Ovary (tissue), 9 donors: ENCODE results near the gene CTNNBL1. TPM values are rescaled to one million over a fixed set of nuclear protein-coding genes. Genes with fewer than 3 reads are reported as not detected.

ENCODE experiments used
- DNase-seq, 5 donors: peaks; one replicate each; pipeline ENCODE4 v3.0.0-alpha.2; 2019 to 2020
- H3K27ac ChIP-seq, 2 donors: fragments of 200-600 bp; one replicate each; pipeline versions ENCODE4 v1.5.1 to v1.8.0; 2019 to 2022
- H3K27me3 ChIP-seq: fragments of 200-600 bp; one replicate; pipeline ENCODE4 v1.8.0; 2022
- H3K36me3 ChIP-seq: fragments of 200-600 bp; sonication (generic); one replicate; pipeline ENCODE4 v1.5.1; 2019
- H3K4me1 ChIP-seq: one replicate; pipeline ENCODE4 v1.8.1; 2013; ENCODE audit warnings: mild to moderate bottlenecking, moderate library complexity; ENCODE audit not compliant: insufficient read depth
- H3K4me3 ChIP-seq: fragments of 200-600 bp; sonication (generic); one replicate; pipeline ENCODE4 v1.5.1; 2017
- H3K9me3 ChIP-seq, 2 donors: fragments of 200-600 bp in 1 of 2; sonication (generic) in 1 of 2; one replicate each; pipeline versions ENCODE4 v1.5.1 to v1.8.1; 2013 to 2019; ENCODE audit warnings: mild to moderate bottlenecking in 1 of 2, moderate library complexity in 1 of 2
- EP300 ChIP-seq: sonication (generic); formaldehyde crosslinking; IDR thresholded peaks from one replicate; pipeline ENCODE4 v1.6.1; 2017; ENCODE audit warnings: antibody characterized with exemption
- POLR2A ChIP-seq: fragments of 450-650 bp; IDR thresholded peaks from one replicate; pipeline ENCODE4 v1.6.1; 2017; ENCODE audit warnings: antibody characterized with exemption, mild to moderate bottlenecking, moderate library complexity
- WGBS, 3 donors: extraction: QIAGEN DNeasy Blood & Tissue Kit in 1 of 3; methylation state at CpG; one replicate each; pipeline versions ENCODE4 v1.1.5 to v1.1.7; 2013 to 2017; 5-methylcytosine and 5-hydroxymethylcytosine counted together
- intact Hi-C, 4 donors: fragments of 100-400 bp; cut with DNase I; formaldehyde crosslinking; loops; one replicate each; pipeline versions ENCODE4 v1.11.0 to v1.15.1; 2022 to 2023
- polyA plus RNA-seq, 2 donors: library from polyadenylated mRNA; stranded (reverse); fragments of 200-250 nt in 1 of 2; fragments of 350-450 nt in 1 of 2; fragmentation: Illumina TruSeq in 1 of 2; extraction: RNeasy Lipid Tissue Mini Kit (QIAGEN cat#74804) in 1 of 2; gene quantifications; one replicate each; pipeline ENCODE4 v1.2.3, GENCODE V29; 2013 to 2014
- total RNA-seq, 7 donors: library from RNA; depleted of rRNA in 2 of 7; stranded (reverse); fragments of >200 nt in 2 of 7; fragmentation: NEBNext Ultra II Directional in 3 of 7; extraction: Animal tissue kit (Norgen Biotek cat#: 25700) in 3 of 7; gene quantifications; one replicate each; pipeline versions ENCODE4 v1.1.0 to v1.2.4, GENCODE V29; 2016 to 2023
- TF ChIP-seq, protein P1 (sequence below), 3 donors: fragments of 450-650 bp in 2 of 3; fragments of 200-600 bp in 1 of 3; IDR thresholded peaks; one replicate each; pipeline versions ENCODE4 v1.5.1 to v1.8.0; 2016 to 2022; ENCODE audit warnings: antibody characterized with exemption in 3 of 3, mild to moderate bottlenecking in 1 of 3
- donor health status: DM: no; HTN: no; CAD: no; lungs with moderate emphysema.
- donor health status: DM: no; HTN: no; CAD: no.
- donor health status: Bipolar disorder and iron deficiency.
- donor health status: DM: yes; HTN: yes; CAD: no.
- donor health status: DM: no; HTN: no; CAD: no.
- donor health status: DM: yes; HTN: yes; CAD: no.

The CTNNBL1 gene
- total and polyA plus RNA-seq, 9 donors: 17.3 to 58.7 (median 42.3) TPM

DNA sequence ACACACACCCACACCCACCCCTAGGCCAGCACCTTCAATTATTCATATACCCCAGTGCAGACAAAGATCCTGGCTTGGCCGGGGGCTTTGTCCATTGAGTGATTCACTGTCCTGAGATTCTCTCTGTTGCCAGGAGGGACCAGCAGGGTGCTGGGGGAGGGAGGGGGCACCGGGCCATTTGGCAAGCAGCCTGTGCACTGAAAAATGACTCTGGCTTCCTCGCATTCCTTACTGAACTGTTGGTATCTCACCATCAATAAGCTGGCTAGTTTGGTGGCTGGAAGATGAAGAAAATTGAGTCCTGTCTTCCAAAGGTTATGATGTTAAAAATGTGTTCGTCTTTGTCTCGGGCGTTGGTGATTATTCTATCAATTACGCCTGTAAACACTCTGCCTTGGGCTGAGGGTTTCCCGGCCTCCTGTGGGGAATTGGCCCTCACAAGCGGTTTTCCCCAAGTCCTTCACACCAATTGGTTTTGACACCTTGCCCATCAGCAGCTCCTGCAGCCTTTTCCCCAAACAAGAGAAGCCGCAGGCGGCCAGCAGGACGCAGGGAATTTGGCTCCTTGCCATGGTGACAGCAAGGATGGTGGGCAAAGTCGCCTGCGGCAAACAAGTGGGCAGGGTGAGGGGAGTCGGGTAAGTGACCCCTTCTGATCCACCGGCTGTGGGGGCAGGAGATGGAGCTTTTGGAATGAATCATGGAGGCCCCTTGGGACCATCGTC is 214.0 kb downstream of the CTNNBL1 start:
- no peaks in the 10 kb centered on the region for H3K36me3 ChIP-seq
- DNase-seq: no peak
- intact Hi-C loops: no loop called here
- no peak overlapping the region for H3K4me3 ChIP-seq
- H3K9me3 ChIP-seq: no peaks in the 10 kb centered on the region
- peaks cover 3% of the 10 kb centered on the region for H3K4me1 ChIP-seq
- H3K27me3 ChIP-seq: no peaks in the 10 kb centered on the region
- no peak for TF ChIP-seq POLR2A
- TF ChIP-seq, protein P1, sequence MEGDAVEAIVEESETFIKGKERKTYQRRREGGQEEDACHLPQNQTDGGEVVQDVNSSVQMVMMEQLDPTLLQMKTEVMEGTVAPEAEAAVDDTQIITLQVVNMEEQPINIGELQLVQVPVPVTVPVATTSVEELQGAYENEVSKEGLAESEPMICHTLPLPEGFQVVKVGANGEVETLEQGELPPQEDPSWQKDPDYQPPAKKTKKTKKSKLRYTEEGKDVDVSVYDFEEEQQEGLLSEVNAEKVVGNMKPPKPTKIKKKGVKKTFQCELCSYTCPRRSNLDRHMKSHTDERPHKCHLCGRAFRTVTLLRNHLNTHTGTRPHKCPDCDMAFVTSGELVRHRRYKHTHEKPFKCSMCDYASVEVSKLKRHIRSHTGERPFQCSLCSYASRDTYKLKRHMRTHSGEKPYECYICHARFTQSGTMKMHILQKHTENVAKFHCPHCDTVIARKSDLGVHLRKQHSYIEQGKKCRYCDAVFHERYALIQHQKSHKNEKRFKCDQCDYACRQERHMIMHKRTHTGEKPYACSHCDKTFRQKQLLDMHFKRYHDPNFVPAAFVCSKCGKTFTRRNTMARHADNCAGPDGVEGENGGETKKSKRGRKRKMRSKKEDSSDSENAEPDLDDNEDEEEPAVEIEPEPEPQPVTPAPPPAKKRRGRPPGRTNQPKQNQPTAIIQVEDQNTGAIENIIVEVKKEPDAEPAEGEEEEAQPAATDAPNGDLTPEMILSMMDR (IDR thresholded peaks at IDR 0.05): no peak
- H3K27ac ChIP-seq: no peak overlapping the region
- WGBS, 3 donors: 20 to 31% (median 24%) methylated on average over 17 of the region's 17 CpGs

DNA sequence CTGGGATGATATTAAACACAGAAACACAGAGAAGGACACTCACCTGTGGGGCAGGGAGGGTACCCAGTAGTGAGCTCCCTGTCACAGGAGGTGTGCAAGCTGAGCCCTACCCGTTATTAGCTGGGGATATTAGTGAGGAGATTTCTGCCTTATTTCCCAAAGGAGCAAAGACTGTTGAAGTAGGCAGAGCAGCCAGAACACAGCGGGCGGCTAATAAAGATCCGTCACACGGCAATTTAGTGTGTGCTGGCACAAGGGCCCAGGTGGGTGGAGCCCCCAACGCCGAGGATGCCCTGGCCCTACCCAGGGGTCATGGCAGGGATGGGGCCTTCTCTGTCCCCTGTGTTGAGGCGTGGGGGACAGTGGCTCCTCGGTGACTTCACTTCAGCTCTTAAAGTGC is 217.4 kb downstream of the CTNNBL1 start:
- Histone ChIP-seq H3K27ac (no peak overlapping the region), H3K4me1 (no peaks in the 10 kb centered on the region), H3K36me3 (no peaks in the 10 kb centered on the region), H3K9me3 (no peaks in the 10 kb centered on the region), H3K4me3 (no peak overlapping the region), H3K27me3 (no peaks in the 10 kb centered on the region)
- TF ChIP-seq POLR2A: no peak
- TF ChIP-seq, protein P1 (IDR thresholded peaks at IDR 0.05): no peak
- TF ChIP-seq EP300: no peak
- WGBS, 3 donors: 23 to 26% (median 24%) methylated on average over 9 of the region's 9 CpGs
- intact Hi-C loops: no loop called here
- no peak for DNase-seq

DNA sequence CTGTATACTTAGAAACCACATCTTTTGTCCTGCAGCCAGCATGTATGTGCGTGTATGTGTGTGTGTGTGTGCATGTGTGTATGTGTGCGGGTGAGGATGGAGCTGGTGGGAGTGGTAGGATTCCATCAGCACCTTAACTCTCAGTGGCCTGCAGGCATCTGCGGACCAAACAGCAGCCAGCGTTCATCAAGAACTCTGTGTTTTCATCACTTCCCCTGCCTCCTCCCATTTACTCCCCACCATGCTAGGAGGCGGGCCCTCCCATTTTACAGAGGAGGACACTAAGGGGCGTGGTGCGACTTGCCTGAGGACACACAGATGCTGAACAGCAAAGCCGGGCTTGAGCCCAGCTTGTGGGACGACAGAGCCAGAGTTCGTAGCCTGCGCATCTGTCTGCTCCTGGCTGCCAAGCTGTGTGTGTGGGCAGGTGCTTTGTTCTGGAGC is 218.0 kb downstream of the CTNNBL1 start:
- no peaks in the 10 kb centered on the region for H3K36me3 ChIP-seq
- H3K27ac ChIP-seq: no peak overlapping the region
- no peaks in the 10 kb centered on the region for H3K4me1 ChIP-seq
- TF ChIP-seq POLR2A (no peak), EP300 (no peak)
- TF ChIP-seq, protein P1 (IDR thresholded peaks at IDR 0.05): no peak
- H3K4me3 ChIP-seq: no peak overlapping the region
- H3K9me3 ChIP-seq: no peaks in the 10 kb centered on the region
- intact Hi-C loops: no loop called here
- WGBS, 3 donors: 0 to 4% (median 1%) methylated on average over 11 of the region's 11 CpGs
- DNase-seq: peak in 1 of 5 donors; percentile 43
- no peaks in the 10 kb centered on the region for H3K27me3 ChIP-seq

DNA sequence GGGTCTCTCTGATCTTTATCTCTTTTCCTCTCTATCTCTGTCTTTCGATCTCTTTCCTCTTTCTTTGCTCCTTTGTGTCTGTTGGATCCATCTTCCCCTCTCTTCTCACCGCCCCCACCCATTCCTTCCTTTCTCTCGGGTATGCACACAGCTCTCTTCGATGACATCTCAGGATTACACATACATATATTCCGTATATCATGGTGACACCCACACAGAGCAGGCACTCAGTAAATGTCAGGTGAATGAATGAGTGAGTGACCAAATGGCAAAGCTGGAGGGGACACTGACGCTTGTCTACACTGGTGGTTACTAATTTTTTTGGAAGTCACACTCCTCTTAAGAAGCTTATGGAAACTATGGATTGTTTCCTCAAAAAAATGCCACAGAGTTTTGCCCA is 219.0 kb downstream of the CTNNBL1 start:
- intact Hi-C loops: no loop called here
- 57 to 67% (median 65%) methylated on average over 6 of the region's 6 CpGs for WGBS, 3 donors
- no peak for DNase-seq
- no peak for TF ChIP-seq EP300
- TF ChIP-seq, protein P1 (IDR thresholded peaks at IDR 0.05): no peak
- TF ChIP-seq POLR2A: no peak
- Histone ChIP-seq H3K27ac (no peak overlapping the region), H3K36me3 (no peaks in the 10 kb centered on the region), H3K4me3 (no peak overlapping the region), H3K27me3 (no peaks in the 10 kb centered on the region), H3K4me1 (no peaks in the 10 kb centered on the region), H3K9me3 (no peaks in the 10 kb centered on the region)
